ENCODE data around the gene CNN3.
"Not testable (repeated sequence)": the region's sequence is repeated elsewhere in the genome, so short reads cannot be mapped to it uniquely, and the experiment has no call there.

The CNN3 gene

GRCh38 chr1:94951046-94951445 is 24.1 kb upstream of the CNN3 start:
- no peak for DNase-seq (ENCODE audit: low read depth)
- TF ChIP-seq CTCF (IDR thresholded peaks at IDR 0.05; ENCODE audit: low read depth, low read length, missing control alignments): no peak
- no peak overlapping the region for H3K4me3 ChIP-seq (ENCODE audit: low read depth, low read length)

- no peak overlapping the region for H3K4me3 ChIP-seq (ENCODE audit: low read depth, low read length)
- no peak for TF ChIP-seq CTCF (IDR thresholded peaks at IDR 0.05; ENCODE audit: low read depth, low read length, missing control alignments)
- no peak for DNase-seq (ENCODE audit: low read depth)
Observed at GRCh38 chr1:94949681-94950661, 23.1 kb upstream of the CNN3 start.

- no peak for TF ChIP-seq CTCF (IDR thresholded peaks at IDR 0.05; ENCODE audit: low read depth, low read length, missing control alignments)
- no peak for DNase-seq (ENCODE audit: low read depth)
- no peak overlapping the region for H3K4me3 ChIP-seq (ENCODE audit: low read depth, low read length)
Observed at GRCh38 chr1:94947437-94947836, 20.5 kb upstream of the CNN3 start.

GRCh38 chr1:94946886-94947285 is 20.0 kb upstream of the CNN3 start:
- no peak for TF ChIP-seq CTCF (IDR thresholded peaks at IDR 0.05; ENCODE audit: low read depth, low read length, missing control alignments)
- no peak for DNase-seq (ENCODE audit: low read depth)
- no peak overlapping the region for H3K4me3 ChIP-seq (ENCODE audit: low read depth, low read length)

GRCh38 chr1:94942171-94943128 is 15.5 kb upstream of the CNN3 start:
- no peak overlapping the region for H3K4me3 ChIP-seq (ENCODE audit: low read depth, low read length)
- no peak for TF ChIP-seq CTCF (IDR thresholded peaks at IDR 0.05; ENCODE audit: low read depth, low read length, missing control alignments)
- DNase-seq (ENCODE audit: low read depth): no peak

- not testable (repeated sequence) for DNase-seq (ENCODE audit: low read depth); H3K4me3 ChIP-seq (ENCODE audit: low read depth, low read length)
Observed at GRCh38 chr1:94941480-94941879, 14.6 kb upstream of the CNN3 start.

- no peak for TF ChIP-seq CTCF (IDR thresholded peaks at IDR 0.05; ENCODE audit: low read depth, low read length, missing control alignments)
- no peak for DNase-seq (ENCODE audit: low read depth)
- H3K4me3 ChIP-seq (ENCODE audit: low read depth, low read length): no peak overlapping the region
Observed at GRCh38 chr1:94940738-94941137, 13.8 kb upstream of the CNN3 start.
